KMS-11 (cell line): ENCODE data around the gene BNC2.

ENCODE experiments used
- H2AFZ ChIP-seq: fragments of 200-600 bp; sonication (generic); 2 replicates; pipeline ENCODE4 v1.6.1; 2016; ENCODE audit warnings: antibody characterized with exemption, mixed run types, low read depth
- H3K27ac ChIP-seq: fragments of 200-600 bp; sonication (generic); 2 replicates; pipeline ENCODE4 v1.6.1; 2016; ENCODE audit warnings: mild to moderate bottlenecking, mixed run types
- H3K27me3 ChIP-seq: fragments of 200-600 bp; sonication (generic); 2 replicates; pipeline ENCODE4 v1.6.1; 2017; ENCODE audit warnings: mild to moderate bottlenecking, low read depth, mixed run types, moderate library complexity; ENCODE audit not compliant: insufficient read depth
- H3K36me3 ChIP-seq: fragments of 200-600 bp; sonication (generic); 2 replicates; pipeline ENCODE4 v1.6.1; 2017; ENCODE audit warnings: mild to moderate bottlenecking, mixed run types; ENCODE audit not compliant: insufficient read depth
- H3K4me1 ChIP-seq: fragments of 200-600 bp; sonication (generic); 2 replicates; pipeline ENCODE4 v1.6.1; 2016; ENCODE audit warnings: mild to moderate bottlenecking, low read depth, mixed run types; ENCODE audit not compliant: poor library complexity, severe bottlenecking
- H3K4me2 ChIP-seq: fragments of 200-600 bp; sonication (generic); 2 replicates; pipeline ENCODE4 v1.7.0; 2016; ENCODE audit warnings: mild to moderate bottlenecking, mixed run types
- H3K4me3 ChIP-seq: fragments of 200-600 bp; sonication (generic); IDR thresholded peaks from 2 replicates; pipeline ENCODE4 v1.6.1; 2017; ENCODE audit warnings: low read depth, low read length, mixed read lengths; ENCODE audit not compliant: insufficient read depth
- H3K79me2 ChIP-seq: fragments of 200-600 bp; sonication (generic); 2 replicates; pipeline ENCODE4 v1.6.1; 2016; ENCODE audit warnings: low read depth, mixed run types; ENCODE audit not compliant: insufficient read depth
- H3K9ac ChIP-seq: fragments of 200-600 bp; sonication (generic); 2 replicates; pipeline ENCODE4 v1.6.1; 2016; ENCODE audit warnings: mild to moderate bottlenecking, mixed run types
- H4K20me1 ChIP-seq: fragments of 200-600 bp; sonication (generic); 2 replicates; pipeline ENCODE4 v1.6.1; 2016; ENCODE audit warnings: mild to moderate bottlenecking, mixed run types; ENCODE audit not compliant: insufficient read depth
- CTCF ChIP-seq: fragments of 200-600 bp; sonication (generic); conservative IDR thresholded peaks from 2 replicates; pipeline ENCODE4 v1.6.1; 2017; ENCODE audit warnings: low read depth, mild to moderate bottlenecking, antibody characterized with exemption, low read length, moderate library complexity, mixed read lengths

BNC2 gene

GRCh38 chr9:16652582-16652981 is 217.9 kb downstream of the BNC2 start:
- Histone ChIP-seq H3K4me2 (no peak overlapping the region), H3K27ac (no peak overlapping the region), H2AFZ (no peak overlapping the region), H3K4me3 (no peak overlapping the region), H3K4me1 (no peaks in the 10 kb centered on the region), H4K20me1 (no peaks in the 10 kb centered on the region), H3K36me3 (no peaks in the 10 kb centered on the region), H3K79me2 (no peaks in the 10 kb centered on the region), H3K27me3 (no peaks in the 10 kb centered on the region), H3K9ac (no peak overlapping the region)
- TF ChIP-seq CTCF = no peak

GRCh38 chr9:16651446-16651964 is 219.0 kb downstream of the BNC2 start:
- no peaks in the 10 kb centered on the region for H4K20me1 ChIP-seq
- no peaks in the 10 kb centered on the region for H3K79me2 ChIP-seq
- H3K27ac ChIP-seq = no peak overlapping the region
- H3K4me2 ChIP-seq = no peak overlapping the region
- no peak for TF ChIP-seq CTCF
- H3K9ac ChIP-seq = no peak overlapping the region
- H3K4me3 ChIP-seq = no peak overlapping the region
- no peak overlapping the region for H2AFZ ChIP-seq
- H3K36me3 ChIP-seq = no peaks in the 10 kb centered on the region
- no peaks in the 10 kb centered on the region for H3K27me3 ChIP-seq
- H3K4me1 ChIP-seq = no peaks in the 10 kb centered on the region

- Histone ChIP-seq H3K27me3 (no peaks in the 10 kb centered on the region), H3K9ac (no peak overlapping the region), H2AFZ (no peak overlapping the region), H4K20me1 (no peaks in the 10 kb centered on the region), H3K79me2 (no peaks in the 10 kb centered on the region), H3K27ac (no peak overlapping the region), H3K4me1 (peaks cover 4% of the 10 kb centered on the region), H3K4me3 (no peak overlapping the region), H3K4me2 (no peak overlapping the region), H3K36me3 (no peaks in the 10 kb centered on the region)
- no peak for TF ChIP-seq CTCF
These were observed 224.5 kb downstream of the BNC2 start for GRCh38 chr9:16645970-16646369.

- Histone ChIP-seq H3K4me3 (no peak overlapping the region), H3K4me2 (no peak overlapping the region), H3K79me2 (no peaks in the 10 kb centered on the region), H3K27me3 (no peaks in the 10 kb centered on the region), H4K20me1 (no peaks in the 10 kb centered on the region), H2AFZ (no peak overlapping the region), H3K27ac (no peak overlapping the region), H3K36me3 (no peaks in the 10 kb centered on the region), H3K9ac (no peak overlapping the region), H3K4me1 (peaks cover 11% of the 10 kb centered on the region)
- no peak for TF ChIP-seq CTCF
These were observed 227.9 kb downstream of the BNC2 start for GRCh38 chr9:16642421-16643109.
